ENCODE results near the gene MAN1C1.
A peak's percentile ranks its signal among the peaks of the same experiment; 100 is the strongest.

The MAN1C1 gene

GRCh38 chr1:25820247-25821111 lies 203.9 kb downstream of the MAN1C1 start:
- Histone ChIP-seq H3K9ac (ENCODE audit: low read depth, low read length) (peak overlapping the region; percentile 96), H3K9me3 (replicated peaks; ENCODE audit: low read length) (no peaks in the 10 kb centered on the region), H3K4me1 (ENCODE audit: control insufficient read depth, insufficient read depth, low read length) (peaks cover 22% of the 10 kb centered on the region), H3K36me3 (ENCODE audit: insufficient read depth, low read length) (peaks cover 15% of the 10 kb centered on the region), H3K27me3 (ENCODE audit: control insufficient read depth, insufficient read depth, low read length) (no peaks in the 10 kb centered on the region), H3K4me3 (ENCODE audit: low read length) (peak overlapping the region; percentile 77), H3K4me2 (ENCODE audit: low read length) (peak overlapping the region; percentile 87)

- Histone ChIP-seq H3K4me1 (ENCODE audit: control insufficient read depth, insufficient read depth, low read length) (peaks cover 22% of the 10 kb centered on the region), H3K27me3 (ENCODE audit: control insufficient read depth, insufficient read depth, low read length) (no peaks in the 10 kb centered on the region), H3K4me2 (ENCODE audit: low read length) (peak overlapping the region; percentile 87), H3K9ac (ENCODE audit: low read depth, low read length) (peak overlapping the region; percentile 96), H3K36me3 (ENCODE audit: insufficient read depth, low read length) (peaks cover 15% of the 10 kb centered on the region), H3K4me3 (ENCODE audit: low read length) (peak overlapping the region; percentile 77), H3K9me3 (replicated peaks; ENCODE audit: low read length) (no peaks in the 10 kb centered on the region)
These were observed 204.5 kb downstream of the MAN1C1 start for GRCh38 chr1:25821112-25821476.

- H3K4me1 ChIP-seq (ENCODE audit: control insufficient read depth, insufficient read depth, low read length): peaks cover 22% of the 10 kb centered on the region
- H3K4me2 ChIP-seq (ENCODE audit: low read length): peak overlapping the region; percentile 87
- peak overlapping the region; percentile 77 for H3K4me3 ChIP-seq (ENCODE audit: low read length)
- peak overlapping the region; percentile 96 for H3K9ac ChIP-seq (ENCODE audit: low read depth, low read length)
- H3K27me3 ChIP-seq (ENCODE audit: control insufficient read depth, insufficient read depth, low read length): no peaks in the 10 kb centered on the region
- peaks cover 17% of the 10 kb centered on the region for H3K36me3 ChIP-seq (ENCODE audit: insufficient read depth, low read length)
- H3K9me3 ChIP-seq (replicated peaks; ENCODE audit: low read length): no peaks in the 10 kb centered on the region
These were observed 205.1 kb downstream of the MAN1C1 start for GRCh38 chr1:25821630-25822091.

GRCh38 chr1:25825605-25826004 lies 209.0 kb downstream of the MAN1C1 start:
- peaks cover 50% of the 10 kb centered on the region for H3K36me3 ChIP-seq (ENCODE audit: insufficient read depth, low read length)
- no peak overlapping the region for H3K4me3 ChIP-seq (ENCODE audit: low read length)
- no peak overlapping the region for H3K4me2 ChIP-seq (ENCODE audit: low read length)
- peaks cover 14% of the 10 kb centered on the region for H3K4me1 ChIP-seq (ENCODE audit: control insufficient read depth, insufficient read depth, low read length)
- H3K27me3 ChIP-seq (ENCODE audit: control insufficient read depth, insufficient read depth, low read length): no peaks in the 10 kb centered on the region
- H3K9me3 ChIP-seq (replicated peaks; ENCODE audit: low read length): no peaks in the 10 kb centered on the region
- no peak overlapping the region for H3K9ac ChIP-seq (ENCODE audit: low read depth, low read length)

GRCh38 chr1:25826571-25826970 lies 210.0 kb downstream of the MAN1C1 start:
- Histone ChIP-seq H3K4me3 (ENCODE audit: low read length) (no peak overlapping the region), H3K4me1 (ENCODE audit: control insufficient read depth, insufficient read depth, low read length) (peaks cover 6% of the 10 kb centered on the region), H3K4me2 (ENCODE audit: low read length) (no peak overlapping the region), H3K9ac (ENCODE audit: low read depth, low read length) (no peak overlapping the region), H3K27me3 (ENCODE audit: control insufficient read depth, insufficient read depth, low read length) (no peaks in the 10 kb centered on the region), H3K9me3 (replicated peaks; ENCODE audit: low read length) (no peaks in the 10 kb centered on the region), H3K36me3 (ENCODE audit: insufficient read depth, low read length) (peaks cover 60% of the 10 kb centered on the region)

GRCh38 chr1:25828491-25828890 lies 211.9 kb downstream of the MAN1C1 start:
- Histone ChIP-seq H3K4me3 (ENCODE audit: low read length) (no peak overlapping the region), H3K36me3 (ENCODE audit: insufficient read depth, low read length) (peaks cover 79% of the 10 kb centered on the region), H3K9ac (ENCODE audit: low read depth, low read length) (no peak overlapping the region), H3K27me3 (ENCODE audit: control insufficient read depth, insufficient read depth, low read length) (no peaks in the 10 kb centered on the region), H3K4me1 (ENCODE audit: control insufficient read depth, insufficient read depth, low read length) (no peaks in the 10 kb centered on the region), H3K9me3 (replicated peaks; ENCODE audit: low read length) (no peaks in the 10 kb centered on the region), H3K4me2 (ENCODE audit: low read length) (no peak overlapping the region)

- Histone ChIP-seq H3K4me3 (ENCODE audit: low read length) (no peak overlapping the region), H3K9ac (ENCODE audit: low read depth, low read length) (no peak overlapping the region), H3K4me2 (ENCODE audit: low read length) (no peak overlapping the region), H3K4me1 (ENCODE audit: control insufficient read depth, insufficient read depth, low read length) (no peaks in the 10 kb centered on the region), H3K36me3 (ENCODE audit: insufficient read depth, low read length) (peaks cover 78% of the 10 kb centered on the region), H3K27me3 (ENCODE audit: control insufficient read depth, insufficient read depth, low read length) (no peaks in the 10 kb centered on the region), H3K9me3 (replicated peaks; ENCODE audit: low read length) (no peaks in the 10 kb centered on the region)
These were observed 212.5 kb downstream of the MAN1C1 start for GRCh38 chr1:25829046-25829445.

GRCh38 chr1:25831569-25832196 lies 215.1 kb downstream of the MAN1C1 start:
- Histone ChIP-seq H3K9me3 (replicated peaks; ENCODE audit: low read length) (no peaks in the 10 kb centered on the region), H3K4me2 (ENCODE audit: low read length) (no peak overlapping the region), H3K9ac (ENCODE audit: low read depth, low read length) (no peak overlapping the region), H3K4me1 (ENCODE audit: control insufficient read depth, insufficient read depth, low read length) (no peaks in the 10 kb centered on the region), H3K27me3 (ENCODE audit: control insufficient read depth, insufficient read depth, low read length) (no peaks in the 10 kb centered on the region), H3K4me3 (ENCODE audit: low read length) (no peak overlapping the region), H3K36me3 (ENCODE audit: insufficient read depth, low read length) (peaks cover 71% of the 10 kb centered on the region)

GRCh38 chr1:25832336-25833037 lies 215.9 kb downstream of the MAN1C1 start:
- Histone ChIP-seq H3K36me3 (ENCODE audit: insufficient read depth, low read length) (peaks cover 66% of the 10 kb centered on the region), H3K9me3 (replicated peaks; ENCODE audit: low read length) (no peaks in the 10 kb centered on the region), H3K4me2 (ENCODE audit: low read length) (no peak overlapping the region), H3K27me3 (ENCODE audit: control insufficient read depth, insufficient read depth, low read length) (no peaks in the 10 kb centered on the region), H3K9ac (ENCODE audit: low read depth, low read length) (no peak overlapping the region), H3K4me1 (ENCODE audit: control insufficient read depth, insufficient read depth, low read length) (no peaks in the 10 kb centered on the region), H3K4me3 (ENCODE audit: low read length) (no peak overlapping the region)

GRCh38 chr1:25833158-25833557 lies 216.6 kb downstream of the MAN1C1 start:
- no peak overlapping the region for H3K9ac ChIP-seq (ENCODE audit: low read depth, low read length)
- peaks cover 60% of the 10 kb centered on the region for H3K36me3 ChIP-seq (ENCODE audit: insufficient read depth, low read length)
- H3K4me1 ChIP-seq (ENCODE audit: control insufficient read depth, insufficient read depth, low read length): no peaks in the 10 kb centered on the region
- H3K4me3 ChIP-seq (ENCODE audit: low read length): no peak overlapping the region
- H3K27me3 ChIP-seq (ENCODE audit: control insufficient read depth, insufficient read depth, low read length): no peaks in the 10 kb centered on the region
- no peaks in the 10 kb centered on the region for H3K9me3 ChIP-seq (replicated peaks; ENCODE audit: low read length)
- no peak overlapping the region for H3K4me2 ChIP-seq (ENCODE audit: low read length)
